Lung (tissue), 12 donors: ENCODE data around the gene FANCD2. TPM values are rescaled to one million over a fixed set of nuclear protein-coding genes. Genes with fewer than 3 reads are reported as not detected.
A peak's percentile ranks its signal among the peaks of the same experiment; 100 is the strongest.

Experiments
- ATAC-seq: fragments of 200-7000 bp; cut with Tn5 transposase; one replicate; pipeline ENCODE4 v1.9.1; 2020; ENCODE audit warnings: moderate number of reproducible peaks; ENCODE audit not compliant: insufficient read depth, low FRiP score
- DNase-seq, 3 donors: peaks; one replicate each; pipeline ENCODE4 v3.0.0-alpha.2; 2013 to 2017
- H3K27ac ChIP-seq, 2 donors: one replicate each; pipeline ENCODE4 v1.5.1; 2013; ENCODE audit warnings: mild to moderate bottlenecking in 2 of 2, moderate library complexity in 2 of 2, control low read depth in 1 of 2, inconsistent platforms in 1 of 2, low read depth in 1 of 2, low read length in 1 of 2
- H3K27me3 ChIP-seq, 3 donors: one replicate each; pipeline ENCODE4 v1.5.1; 2013; ENCODE audit warnings: low read length in 2 of 3; ENCODE audit not compliant: control insufficient read depth in 3 of 3, insufficient read depth in 3 of 3
- H3K36me3 ChIP-seq, 4 donors: one replicate each; pipeline ENCODE4 v1.5.1; 2013; ENCODE audit warnings: low read length in 4 of 4, mild to moderate bottlenecking in 1 of 4, moderate library complexity in 1 of 4; ENCODE audit not compliant: control insufficient read depth in 4 of 4, insufficient read depth in 4 of 4
- H3K4me1 ChIP-seq, 5 donors: one replicate each; pipeline ENCODE4 v1.5.1; 2013; ENCODE audit warnings: low read length in 5 of 5, mild to moderate bottlenecking in 2 of 5, moderate library complexity in 1 of 5; ENCODE audit not compliant: control insufficient read depth in 5 of 5, insufficient read depth in 5 of 5
- H3K4me3 ChIP-seq: one replicate; pipeline ENCODE4 v1.5.1; 2013; ENCODE audit warnings: mild to moderate bottlenecking, control low read depth, moderate library complexity
- H3K9ac ChIP-seq, 2 donors: one replicate each; pipeline ENCODE4 v1.5.1; 2013; ENCODE audit warnings: low read length in 2 of 2, control low read depth in 1 of 2; ENCODE audit not compliant: insufficient read depth in 1 of 2
- H3K9me3 ChIP-seq, 4 donors: one replicate each; pipeline ENCODE4 v1.5.1; 2013; ENCODE audit warnings: low read length in 3 of 4, mild to moderate bottlenecking in 1 of 4, moderate library complexity in 1 of 4; ENCODE audit not compliant: control insufficient read depth in 4 of 4, insufficient read depth in 3 of 4
- CTCF ChIP-seq: IDR thresholded peaks from 2 replicates; pipeline ENCODE4 v1.5.1; 2012; ENCODE audit warnings: mild to moderate bottlenecking; ENCODE audit errors: control extremely low read depth, extremely low read depth
- WGBS, 2 donors: extraction: QIAGEN DNeasy Blood & Tissue Kit; methylation state at CpG; one replicate each; pipeline ENCODE4 v1.1.7; 2013; 5-methylcytosine and 5-hydroxymethylcytosine counted together
- polyA plus RNA-seq, 2 donors: library from polyadenylated mRNA; stranded (reverse); fragments of 200-250 nt; gene quantifications; one replicate each; pipeline ENCODE4 v1.2.1, GENCODE V29; 2013
- total RNA-seq, 2 donors: library from RNA; depleted of rRNA in 1 of 2; stranded (reverse); fragments of >200 nt in 1 of 2; gene quantifications; one replicate each; pipeline ENCODE4 v1.2.1, GENCODE V29; 2014 to 2021
- donor health status: control.
- donor health status: control.
- donor health status: Bipolar disorder and iron deficiency.
- donor health status: healthy.
- donor health status: DM: yes; HTN: yes; CAD: no.

FANCD2 gene
- total and polyA plus RNA-seq, 4 donors: 2.9 to 8.6 (median 4.4) TPM

- Histone ChIP-seq H3K27me3 (no peaks in the 10 kb centered on the region), H3K36me3 (peaks cover 0 to 6% (median under 1%) of the 10 kb centered on the region in 4 donors), H3K4me3 (no peak overlapping the region), H3K27ac (no peak overlapping the region), H3K9ac (no peak overlapping the region), H3K4me1 (no peaks in the 10 kb centered on the region), H3K9me3 (no peaks in the 10 kb centered on the region)
- ATAC-seq (no peak), DNase-seq (peak in 2 of 3 donors; percentile 46 to 69)
- TF ChIP-seq CTCF: no peak
- WGBS, 2 donors: 65 to 70% methylated on average over 10 of the region's 10 CpGs
Observed at GRCh38 chr3:9994086-9994844, 32.0 kb upstream of the FANCD2 start.

GRCh38 chr3:10000686-10001085 lies 25.6 kb upstream of the FANCD2 start:
- Histone ChIP-seq H3K9ac (no peak overlapping the region), H3K4me3 (no peak overlapping the region), H3K4me1 (no peaks in the 10 kb centered on the region), H3K36me3 (peaks cover 0 to 6% (median under 1%) of the 10 kb centered on the region in 4 donors), H3K27me3 (no peaks in the 10 kb centered on the region), H3K9me3 (no peaks in the 10 kb centered on the region), H3K27ac (no peak overlapping the region)
- 97 to 98% methylated on average over 7 of the region's 7 CpGs for WGBS, 2 donors
- ATAC-seq: no peak
- TF ChIP-seq CTCF: no peak
- no peak for DNase-seq

GRCh38 chr3:10002951-10003350 lies 23.3 kb upstream of the FANCD2 start:
- WGBS, 2 donors: 97% methylated on average over 2 of the region's 2 CpGs
- ATAC-seq: no peak

More at GRCh38 chr3:10002951-10003350, 23.3 kb upstream of the FANCD2 start:
- TF ChIP-seq CTCF: no peak
- Histone ChIP-seq H3K27me3 (no peaks in the 10 kb centered on the region), H3K9me3 (no peaks in the 10 kb centered on the region), H3K4me3 (no peak overlapping the region), H3K36me3 (peaks cover 0 to 6% (median under 1%) of the 10 kb centered on the region in 4 donors), H3K9ac (no peak overlapping the region), H3K4me1 (no peaks in the 10 kb centered on the region), H3K27ac (no peak overlapping the region)
- DNase-seq: no peak
